Measurements from ENCODE around the gene C10orf95. TPM values are rescaled to one million over a fixed set of nuclear protein-coding genes. Genes with fewer than 3 reads are reported as not detected.

C10orf95 gene
- total and polyA plus RNA-seq, 2 experiments from 2014 or later: 0.69 to 1.1 TPM

GRCh38 chr10:102452672-102453340 lies 1.5 kb upstream of the C10orf95 start (continued):
- TF ChIP-seq, protein P1, sequence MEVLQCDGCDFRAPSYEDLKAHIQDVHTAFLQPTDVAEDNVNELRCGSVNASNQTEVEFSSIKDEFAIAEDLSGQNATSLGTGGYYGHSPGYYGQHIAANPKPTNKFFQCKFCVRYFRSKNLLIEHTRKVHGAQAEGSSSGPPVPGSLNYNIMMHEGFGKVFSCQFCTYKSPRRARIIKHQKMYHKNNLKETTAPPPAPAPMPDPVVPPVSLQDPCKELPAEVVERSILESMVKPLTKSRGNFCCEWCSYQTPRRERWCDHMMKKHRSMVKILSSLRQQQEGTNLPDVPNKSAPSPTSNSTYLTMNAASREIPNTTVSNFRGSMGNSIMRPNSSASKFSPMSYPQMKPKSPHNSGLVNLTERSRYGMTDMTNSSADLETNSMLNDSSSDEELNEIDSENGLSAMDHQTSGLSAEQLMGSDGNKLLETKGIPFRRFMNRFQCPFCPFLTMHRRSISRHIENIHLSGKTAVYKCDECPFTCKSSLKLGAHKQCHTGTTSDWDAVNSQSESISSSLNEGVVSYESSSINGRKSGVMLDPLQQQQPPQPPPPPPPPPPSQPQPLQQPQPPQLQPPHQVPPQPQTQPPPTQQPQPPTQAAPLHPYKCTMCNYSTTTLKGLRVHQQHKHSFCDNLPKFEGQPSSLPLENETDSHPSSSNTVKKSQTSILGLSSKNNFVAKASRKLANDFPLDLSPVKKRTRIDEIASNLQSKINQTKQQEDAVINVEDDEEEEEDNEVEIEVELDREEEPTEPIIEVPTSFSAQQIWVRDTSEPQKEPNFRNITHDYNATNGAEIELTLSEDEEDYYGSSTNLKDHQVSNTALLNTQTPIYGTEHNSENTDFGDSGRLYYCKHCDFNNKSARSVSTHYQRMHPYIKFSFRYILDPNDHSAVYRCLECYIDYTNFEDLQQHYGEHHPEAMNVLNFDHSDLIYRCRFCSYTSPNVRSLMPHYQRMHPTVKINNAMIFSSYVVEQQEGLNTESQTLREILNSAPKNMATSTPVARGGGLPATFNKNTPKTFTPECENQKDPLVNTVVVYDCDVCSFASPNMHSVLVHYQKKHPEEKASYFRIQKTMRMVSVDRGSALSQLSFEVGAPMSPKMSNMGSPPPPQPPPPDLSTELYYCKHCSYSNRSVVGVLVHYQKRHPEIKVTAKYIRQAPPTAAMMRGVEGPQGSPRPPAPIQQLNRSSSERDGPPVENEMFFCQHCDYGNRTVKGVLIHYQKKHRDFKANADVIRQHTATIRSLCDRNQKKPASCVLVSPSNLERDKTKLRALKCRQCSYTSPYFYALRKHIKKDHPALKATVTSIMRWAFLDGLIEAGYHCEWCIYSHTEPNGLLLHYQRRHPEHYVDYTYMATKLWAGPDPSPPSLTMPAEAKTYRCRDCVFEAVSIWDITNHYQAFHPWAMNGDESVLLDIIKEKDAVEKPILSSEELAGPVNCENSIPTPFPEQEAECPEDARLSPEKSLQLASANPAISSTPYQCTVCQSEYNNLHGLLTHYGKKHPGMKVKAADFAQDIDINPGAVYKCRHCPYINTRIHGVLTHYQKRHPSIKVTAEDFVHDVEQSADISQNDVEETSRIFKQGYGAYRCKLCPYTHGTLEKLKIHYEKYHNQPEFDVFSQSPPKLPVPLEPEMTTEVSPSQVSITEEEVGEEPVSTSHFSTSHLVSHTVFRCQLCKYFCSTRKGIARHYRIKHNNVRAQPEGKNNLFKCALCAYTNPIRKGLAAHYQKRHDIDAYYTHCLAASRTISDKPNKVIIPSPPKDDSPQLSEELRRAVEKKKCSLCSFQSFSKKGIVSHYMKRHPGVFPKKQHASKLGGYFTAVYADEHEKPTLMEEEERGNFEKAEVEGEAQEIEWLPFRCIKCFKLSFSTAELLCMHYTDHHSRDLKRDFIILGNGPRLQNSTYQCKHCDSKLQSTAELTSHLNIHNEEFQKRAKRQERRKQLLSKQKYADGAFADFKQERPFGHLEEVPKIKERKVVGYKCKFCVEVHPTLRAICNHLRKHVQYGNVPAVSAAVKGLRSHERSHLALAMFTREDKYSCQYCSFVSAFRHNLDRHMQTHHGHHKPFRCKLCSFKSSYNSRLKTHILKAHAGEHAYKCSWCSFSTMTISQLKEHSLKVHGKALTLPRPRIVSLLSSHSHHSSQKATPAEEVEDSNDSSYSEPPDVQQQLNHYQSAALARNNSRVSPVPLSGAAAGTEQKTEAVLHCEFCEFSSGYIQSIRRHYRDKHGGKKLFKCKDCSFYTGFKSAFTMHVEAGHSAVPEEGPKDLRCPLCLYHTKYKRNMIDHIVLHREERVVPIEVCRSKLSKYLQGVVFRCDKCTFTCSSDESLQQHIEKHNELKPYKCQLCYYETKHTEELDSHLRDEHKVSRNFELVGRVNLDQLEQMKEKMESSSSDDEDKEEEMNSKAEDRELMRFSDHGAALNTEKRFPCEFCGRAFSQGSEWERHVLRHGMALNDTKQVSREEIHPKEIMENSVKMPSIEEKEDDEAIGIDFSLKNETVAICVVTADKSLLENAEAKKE (CRISPR knock-in tag; IDR thresholded peaks at IDR 0.05): no peak
- TF ChIP-seq STAT1 (IDR thresholded peaks at IDR 0.05; ENCODE audit: unreplicated experiment) (no peak), EZH2phosphoT487 (IDR thresholded peaks at IDR 0.05; ENCODE audit: unreplicated experiment) (no peak), REST (IDR thresholded peaks at IDR 0.05; ENCODE audit: unreplicated experiment) (no peak), EZH2 (IDR thresholded peaks at IDR 0.05; ENCODE audit: low read depth, unreplicated experiment) (no peak), NANOG (IDR thresholded peaks at IDR 0.05; ENCODE audit: borderline replicate concordance) (no peak)
- TF ChIP-seq, protein P2, sequence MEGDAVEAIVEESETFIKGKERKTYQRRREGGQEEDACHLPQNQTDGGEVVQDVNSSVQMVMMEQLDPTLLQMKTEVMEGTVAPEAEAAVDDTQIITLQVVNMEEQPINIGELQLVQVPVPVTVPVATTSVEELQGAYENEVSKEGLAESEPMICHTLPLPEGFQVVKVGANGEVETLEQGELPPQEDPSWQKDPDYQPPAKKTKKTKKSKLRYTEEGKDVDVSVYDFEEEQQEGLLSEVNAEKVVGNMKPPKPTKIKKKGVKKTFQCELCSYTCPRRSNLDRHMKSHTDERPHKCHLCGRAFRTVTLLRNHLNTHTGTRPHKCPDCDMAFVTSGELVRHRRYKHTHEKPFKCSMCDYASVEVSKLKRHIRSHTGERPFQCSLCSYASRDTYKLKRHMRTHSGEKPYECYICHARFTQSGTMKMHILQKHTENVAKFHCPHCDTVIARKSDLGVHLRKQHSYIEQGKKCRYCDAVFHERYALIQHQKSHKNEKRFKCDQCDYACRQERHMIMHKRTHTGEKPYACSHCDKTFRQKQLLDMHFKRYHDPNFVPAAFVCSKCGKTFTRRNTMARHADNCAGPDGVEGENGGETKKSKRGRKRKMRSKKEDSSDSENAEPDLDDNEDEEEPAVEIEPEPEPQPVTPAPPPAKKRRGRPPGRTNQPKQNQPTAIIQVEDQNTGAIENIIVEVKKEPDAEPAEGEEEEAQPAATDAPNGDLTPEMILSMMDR (conservative IDR thresholded peaks at IDR 0.05; ENCODE audit: low read depth in 2 of 2): no peak
